ENCODE results near the gene ARL4C.
A peak's percentile ranks its signal among the peaks of the same experiment; 100 is the strongest.
"Not testable (repeated sequence)": the region's sequence is repeated elsewhere in the genome, so short reads cannot be mapped to it uniquely, and the experiment has no call there.

Gene ARL4C

DNA sequence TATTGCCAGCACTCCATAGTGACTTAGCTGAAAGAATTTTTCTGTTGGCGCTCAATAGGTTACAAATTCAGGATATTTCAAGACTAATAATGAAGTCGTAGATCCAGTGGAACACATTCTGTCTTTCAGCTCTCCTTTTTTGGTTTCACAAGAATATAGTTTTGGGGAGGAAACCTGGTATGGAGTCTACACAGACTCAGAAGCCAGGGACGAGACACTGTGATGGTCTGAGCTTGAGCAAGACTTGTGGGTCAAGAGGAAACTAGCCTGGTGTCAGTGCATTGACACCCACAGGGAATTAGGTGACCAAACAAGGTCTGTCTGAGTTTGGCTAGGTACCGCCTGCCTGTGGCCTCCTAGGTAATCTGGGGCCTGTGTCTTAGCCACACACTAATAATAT, 26.9 kb downstream of the ARL4C start:
- DNase-seq, result no peak

DNA sequence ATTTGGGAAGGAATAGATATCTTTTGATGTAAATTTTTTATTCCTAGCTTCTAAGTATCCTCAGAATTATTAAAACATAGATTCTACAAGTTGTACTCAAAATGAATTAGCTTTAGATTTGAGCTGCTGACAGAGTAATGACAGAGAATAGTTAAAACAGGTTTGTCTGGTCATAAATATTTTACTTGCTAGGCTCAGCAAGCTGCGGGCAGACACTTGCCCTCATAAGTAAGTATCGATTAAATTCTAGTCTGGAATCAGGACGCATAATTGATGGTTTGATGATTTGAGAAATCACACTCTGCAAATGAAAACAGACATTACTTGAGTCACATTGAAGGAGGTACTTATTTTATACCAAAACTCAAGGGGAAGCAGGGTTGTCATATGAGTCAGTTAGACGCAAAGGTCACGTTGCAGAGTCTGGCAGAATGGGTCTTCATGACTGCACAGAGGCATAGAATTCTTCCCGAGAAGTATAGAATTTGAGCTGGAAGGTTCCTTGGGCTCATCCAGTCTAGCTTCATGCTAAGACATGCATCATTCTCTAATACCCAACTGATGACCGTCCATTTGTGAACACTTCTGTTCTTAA, 27.5 kb downstream of the ARL4C start:
- DNase-seq, result no peak

- DNase-seq, result no peak
Measured at GRCh38 chr2:234468503-234468902, 28.4 kb downstream of the ARL4C start.

GRCh38 chr2:234467289-234467688, 29.6 kb downstream of the ARL4C start:
- no peak for DNase-seq

- DNase-seq, result no peak
Measured at GRCh38 chr2:234464291-234464645, 32.6 kb downstream of the ARL4C start.

DNA sequence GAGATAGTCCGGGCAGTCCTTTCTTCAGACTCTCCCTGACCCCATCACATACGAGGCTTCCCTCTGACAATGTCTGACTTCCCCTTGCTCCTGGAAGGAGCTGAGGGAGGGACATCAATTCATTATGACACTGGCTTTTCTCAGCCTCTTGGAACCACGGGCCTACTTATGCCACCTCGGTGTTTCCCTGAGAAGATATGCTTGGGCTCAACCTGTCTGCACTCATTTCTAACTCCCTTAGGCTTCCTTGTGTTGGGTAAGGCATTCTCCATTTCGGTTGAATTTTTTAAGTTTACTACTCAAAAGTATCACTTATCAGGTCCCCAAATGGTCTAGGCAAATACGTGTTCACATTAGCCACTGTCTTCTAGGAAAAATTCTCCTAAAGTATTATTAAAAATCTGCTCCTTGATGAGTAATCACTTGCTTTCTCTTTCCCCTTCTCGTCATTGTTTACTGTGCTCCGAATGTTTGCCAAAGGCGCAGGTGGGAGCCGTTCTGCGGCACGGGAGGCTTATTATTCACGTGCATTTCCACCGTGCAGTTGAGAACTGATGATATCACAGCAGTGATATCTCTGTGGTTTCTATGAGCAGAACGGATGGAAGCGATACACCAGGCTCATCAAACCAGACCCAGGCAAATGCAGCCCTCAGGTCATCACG, 33.1 kb downstream of the ARL4C start:
- peak; percentile 78 for DNase-seq

GRCh38 chr2:234462218-234462992, 34.5 kb downstream of the ARL4C start:
- DNase-seq, result no peak

DNA sequence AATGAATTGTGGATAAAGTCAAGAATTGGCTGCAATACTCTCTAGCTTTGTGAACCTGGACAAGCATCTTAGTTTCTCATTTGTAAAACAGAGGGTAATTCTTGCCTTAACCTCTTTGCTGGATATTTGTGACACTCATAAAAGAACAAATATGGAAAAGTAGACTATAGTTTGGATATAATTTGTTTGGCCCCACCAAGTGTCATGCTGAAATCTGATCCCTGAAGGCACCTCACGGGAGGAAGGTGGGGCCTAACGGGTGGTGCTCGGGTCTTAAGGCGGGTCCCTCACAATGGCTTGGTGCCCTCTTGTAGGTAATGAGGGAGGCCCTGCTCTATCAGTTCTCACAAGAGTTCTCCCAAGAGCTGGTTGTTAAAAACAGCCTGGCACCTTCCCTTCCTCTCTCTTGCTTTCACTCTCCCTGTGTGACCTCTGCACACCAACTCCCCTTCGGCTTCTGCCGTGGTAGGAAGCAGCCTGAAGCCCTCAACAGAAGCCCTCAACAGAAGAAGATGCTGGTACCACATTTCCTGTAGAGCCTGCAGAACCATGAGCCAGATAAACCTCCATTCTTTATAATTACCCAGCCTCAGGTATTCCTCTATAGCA, 37.4 kb downstream of the ARL4C start:
- no peak for DNase-seq

GRCh38 chr2:234458466-234458865, 38.4 kb downstream of the ARL4C start:
- no peak for DNase-seq

DNA sequence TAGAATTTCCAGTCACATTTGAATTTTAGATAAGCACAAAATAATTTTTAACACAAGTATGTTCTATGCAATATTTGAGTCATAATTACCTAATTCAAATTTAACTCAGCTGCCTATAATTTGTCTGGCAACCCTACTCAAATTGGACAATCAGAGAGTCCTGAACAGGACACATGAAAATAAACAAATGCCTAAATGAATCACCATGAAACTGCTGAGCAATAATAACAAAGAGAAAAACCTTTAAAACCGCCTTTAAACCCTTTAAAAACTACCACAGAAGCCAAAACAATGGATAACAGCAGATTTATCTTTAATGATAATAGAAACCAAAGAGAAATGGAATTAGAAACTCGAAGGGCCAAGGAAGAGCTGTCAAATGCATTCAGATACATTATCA, 39.5 kb downstream of the ARL4C start:
- no peak for DNase-seq

- DNase-seq, result not testable (repeated sequence)
Measured at GRCh38 chr2:234455246-234455645, 41.6 kb downstream of the ARL4C start.

GRCh38 chr2:234454433-234454832, 42.4 kb downstream of the ARL4C start:
- DNase-seq, result no peak

DNA sequence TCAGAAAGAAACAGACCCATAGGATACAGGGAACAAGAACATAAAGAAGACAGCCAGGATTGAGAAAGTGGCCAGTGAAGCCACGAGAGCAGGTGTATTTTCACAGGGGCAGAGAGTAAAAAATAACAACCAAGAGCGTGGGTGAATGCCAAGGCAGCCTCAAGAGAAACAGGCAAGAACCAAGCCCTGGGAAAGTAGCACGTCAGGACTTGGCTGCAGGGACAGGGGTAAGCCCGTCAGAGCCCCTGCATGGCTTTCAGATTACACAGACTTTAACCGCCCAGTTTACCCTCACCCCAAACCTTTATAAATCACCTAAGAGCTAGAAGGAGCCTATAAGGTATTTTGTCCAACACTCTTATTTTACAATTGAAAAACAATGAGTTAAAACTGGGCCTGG, 43.7 kb downstream of the ARL4C start:
- no peak for DNase-seq

GRCh38 chr2:234451852-234452625, 44.8 kb downstream of the ARL4C start:
- no peak for DNase-seq

- no peak for DNase-seq
Measured at GRCh38 chr2:234451242-234451641, 45.6 kb downstream of the ARL4C start.

DNA sequence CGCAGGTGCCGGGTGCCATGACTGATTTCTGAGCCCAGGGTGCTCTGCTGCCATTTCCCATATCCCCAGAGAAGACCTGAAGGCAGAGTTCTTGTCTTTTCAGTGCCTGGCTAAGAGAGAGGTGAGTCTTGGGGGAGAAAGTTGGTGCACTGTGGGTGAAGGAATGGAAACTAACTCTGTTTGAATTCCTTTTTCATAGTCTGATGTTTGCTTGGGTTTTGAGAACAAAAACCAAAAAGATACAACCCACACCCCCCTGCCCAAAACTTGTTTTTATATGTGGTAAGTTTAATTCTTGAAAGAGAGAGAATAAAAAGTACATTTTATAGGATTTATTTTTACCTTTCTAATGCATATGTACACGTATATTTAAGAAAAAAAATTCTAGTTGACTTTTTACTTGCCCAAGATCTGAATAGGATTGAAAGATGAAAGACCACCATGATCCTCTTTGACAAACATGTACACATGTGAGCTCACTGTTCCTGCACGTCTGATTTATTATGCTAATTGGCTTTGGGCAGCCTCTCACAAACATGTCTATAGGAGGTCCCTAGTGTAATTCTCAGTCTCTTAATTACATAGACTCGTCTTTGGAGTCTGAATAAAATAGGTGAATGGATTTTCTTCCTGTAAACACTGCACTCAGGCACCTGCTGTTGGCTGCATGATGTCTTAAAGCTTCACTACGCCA, 46.3 kb downstream of the ARL4C start:
- DNase-seq, result no peak

GRCh38 chr2:234448506-234449184, 48.2 kb downstream of the ARL4C start:
- no peak for DNase-seq

DNA sequence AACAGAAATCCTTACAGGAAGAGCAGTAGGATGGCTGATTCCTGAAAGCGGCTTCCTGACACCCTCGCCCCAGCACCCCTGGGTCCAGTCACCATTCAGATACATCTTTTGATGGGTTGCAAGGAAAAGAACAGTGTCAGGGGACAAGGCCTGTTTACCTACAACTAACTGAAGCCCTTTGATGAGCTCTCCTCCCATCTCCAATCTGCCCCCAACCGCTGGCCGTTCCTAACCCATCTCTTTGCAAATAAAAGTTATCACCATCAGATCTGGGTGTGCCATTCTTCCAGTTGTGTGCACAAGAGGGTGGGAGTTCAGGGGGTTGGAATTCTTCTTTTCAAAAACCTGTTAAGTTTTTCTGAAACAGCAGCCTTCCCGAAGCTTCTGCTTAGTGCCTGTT, 48.9 kb downstream of the ARL4C start:
- no peak for DNase-seq

DNA sequence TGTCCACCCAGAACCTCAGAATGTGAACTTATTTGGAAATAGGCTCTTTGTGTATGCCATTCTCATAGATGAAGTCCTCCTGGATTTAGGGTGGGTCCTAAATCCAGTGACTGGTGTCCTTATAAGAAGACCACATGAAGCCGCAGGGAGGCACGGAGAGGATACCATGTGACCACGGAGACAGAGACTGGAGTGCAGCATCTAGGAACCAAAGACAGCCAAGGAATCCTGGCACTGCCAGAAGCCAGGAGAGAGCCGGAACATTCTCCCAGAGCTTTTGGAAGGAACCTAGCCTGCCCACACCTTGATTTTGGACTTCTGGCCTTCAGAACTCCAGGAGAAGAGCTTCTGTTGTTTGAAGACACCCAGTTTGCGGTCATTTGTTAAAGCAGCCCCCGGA, 49.7 kb downstream of the ARL4C start:
- DNase-seq, result no peak

- DNase-seq, result no peak
Measured at GRCh38 chr2:234446404-234447076, 50.3 kb downstream of the ARL4C start.

- DNase-seq, result no peak
Measured at GRCh38 chr2:234444893-234445292, 52.0 kb downstream of the ARL4C start.
